Fibroblast of lung (primary cell): ENCODE results near the gene FCHSD1.

Experiments
- EZH2 ChIP-seq: IDR thresholded peaks from 2 replicates; pipeline ENCODE4 v1.5.1; 2012; ENCODE audit warnings: low read length, control low read depth, mild to moderate bottlenecking; ENCODE audit errors: missing control alignments
- TF ChIP-seq, protein P1 (sequence below), 2 donors: IDR thresholded peaks in 1 of 2; conservative IDR thresholded peaks in 1 of 2; 1 replicate in 1 of 2; 2 replicates in 1 of 2; pipeline ENCODE4 v1.5.1; 2011 to 2012; ENCODE audit warnings: low read length in 2 of 2, control low read depth in 1 of 2, inconsistent platforms in 1 of 2, low read depth in 1 of 2, mild to moderate bottlenecking in 1 of 2

DNA sequence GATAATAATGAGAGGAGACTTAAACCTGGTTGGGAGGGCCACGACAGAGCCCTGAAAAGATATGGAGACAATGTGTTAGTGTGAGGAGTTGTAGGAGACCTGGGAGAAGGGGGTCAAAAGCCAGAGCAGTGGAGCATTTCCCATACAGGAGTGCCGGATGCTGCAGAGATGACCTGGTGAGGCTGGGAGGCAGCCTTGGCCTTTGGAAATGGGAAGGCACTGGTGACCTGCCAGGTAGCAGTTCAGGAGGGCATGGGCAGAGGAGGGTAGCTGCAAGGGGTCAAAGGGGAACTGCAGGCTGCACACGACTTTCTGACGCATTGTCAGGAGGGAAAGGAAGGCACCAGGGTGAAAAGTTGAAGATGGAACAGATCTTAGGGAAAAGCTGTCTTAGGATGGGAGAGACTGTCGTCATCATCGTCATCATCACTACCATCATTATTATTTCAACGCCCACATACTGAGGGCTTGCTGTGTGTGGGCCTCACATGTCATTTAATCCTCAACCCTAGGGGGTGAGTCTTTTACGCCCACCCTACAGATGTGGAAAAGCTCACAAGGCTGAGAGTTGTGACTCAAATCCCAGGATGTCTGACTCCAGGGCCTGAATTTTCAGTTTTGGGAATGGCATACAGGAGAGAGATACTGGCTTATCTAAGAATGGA lies 17.5 kb upstream of the FCHSD1 start:
- TF ChIP-seq, protein P1, sequence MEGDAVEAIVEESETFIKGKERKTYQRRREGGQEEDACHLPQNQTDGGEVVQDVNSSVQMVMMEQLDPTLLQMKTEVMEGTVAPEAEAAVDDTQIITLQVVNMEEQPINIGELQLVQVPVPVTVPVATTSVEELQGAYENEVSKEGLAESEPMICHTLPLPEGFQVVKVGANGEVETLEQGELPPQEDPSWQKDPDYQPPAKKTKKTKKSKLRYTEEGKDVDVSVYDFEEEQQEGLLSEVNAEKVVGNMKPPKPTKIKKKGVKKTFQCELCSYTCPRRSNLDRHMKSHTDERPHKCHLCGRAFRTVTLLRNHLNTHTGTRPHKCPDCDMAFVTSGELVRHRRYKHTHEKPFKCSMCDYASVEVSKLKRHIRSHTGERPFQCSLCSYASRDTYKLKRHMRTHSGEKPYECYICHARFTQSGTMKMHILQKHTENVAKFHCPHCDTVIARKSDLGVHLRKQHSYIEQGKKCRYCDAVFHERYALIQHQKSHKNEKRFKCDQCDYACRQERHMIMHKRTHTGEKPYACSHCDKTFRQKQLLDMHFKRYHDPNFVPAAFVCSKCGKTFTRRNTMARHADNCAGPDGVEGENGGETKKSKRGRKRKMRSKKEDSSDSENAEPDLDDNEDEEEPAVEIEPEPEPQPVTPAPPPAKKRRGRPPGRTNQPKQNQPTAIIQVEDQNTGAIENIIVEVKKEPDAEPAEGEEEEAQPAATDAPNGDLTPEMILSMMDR (conservative IDR thresholded peaks at IDR 0.05 in 1 of 2, IDR thresholded peaks at IDR 0.05 in 1 of 2; ENCODE audit: low read depth in 1 of 2, low read length in 2 of 2) = no peak
- no peak for TF ChIP-seq EZH2
